ENCODE measurements around the gene QARS1. TPM values are rescaled to one million over a fixed set of nuclear protein-coding genes. Genes with fewer than 3 reads are reported as not detected.

QARS1 gene
- total and polyA plus RNA-seq, 10 of the 15 experiments (the other 5 are each of a cell fraction or from before 2014, with no cell fraction given), result 168 to 476 (median 318) TPM

GRCh38 chr3:49093853-49094767 lies 10.4 kb downstream of the QARS1 start, which contains the start of gene QRICH1 (continued):
- peak; percentile 81 for TF ChIP-seq ZBTB40 (IDR thresholded peaks at IDR 0.05; ENCODE audit: borderline replicate concordance)
- no peak for TF ChIP-seq EED (IDR thresholded peaks at IDR 0.05; ENCODE audit: low read depth)
- TF ChIP-seq E2F4 (IDR thresholded peaks at IDR 0.05; ENCODE audit: low read depth, low read length), result no peak
- peak; percentile 7; the same call in 1 of the 2 replicates for TF ChIP-seq NR2F1 (conservative IDR thresholded peaks at IDR 0.05)
- TF ChIP-seq ZBTB11 (CRISPR knock-in tag; IDR thresholded peaks at IDR 0.05), result no peak
- TF ChIP-seq ZSCAN29 (IDR thresholded peaks at IDR 0.05), result 0 out of 2 replicates have a peak, but pooled peaks have one; percentile 21
- TF ChIP-seq DPF2 (IDR thresholded peaks at IDR 0.05), result peak; percentile 28; the same call in 1 of the 2 replicates
- peak; percentile 96 for TF ChIP-seq IRF5 (IDR thresholded peaks at IDR 0.05; ENCODE audit: borderline replicate concordance)
- peak; percentile 80 for TF ChIP-seq NBN (IDR thresholded peaks at IDR 0.05)
- TF ChIP-seq RFX5 (IDR thresholded peaks at IDR 0.05; ENCODE audit: low read depth, low read length), result no peak
- TF ChIP-seq TAF1 (IDR thresholded peaks at IDR 0.05; ENCODE audit: borderline replicate concordance, low read depth, low read length), result peak; percentile 96
- no peak for TF ChIP-seq SUZ12 (IDR thresholded peaks at IDR 0.05; ENCODE audit: unreplicated experiment)
- TF ChIP-seq ESRRA (IDR thresholded peaks at IDR 0.05; ENCODE audit: low read length), result no peak
- peak; percentile 53 for TF ChIP-seq HCFC1 (IDR thresholded peaks at IDR 0.05; ENCODE audit: low read length)
- peak; percentile 83 for TF ChIP-seq IKZF1 (conservative IDR thresholded peaks at IDR 0.05)
- peak; percentile 68 for TF ChIP-seq RELA (IDR thresholded peaks at IDR 0.05; ENCODE audit: borderline replicate concordance, partially characterized antibody)
- peak; percentile 63 for TF ChIP-seq RUNX3 (IDR thresholded peaks at IDR 0.05; ENCODE audit: low read length)
- TF ChIP-seq USF1 (IDR thresholded peaks at IDR 0.05; ENCODE audit: borderline replicate concordance, extremely low read length, insufficient read depth, low read depth, low read length), result no peak
